Measurements from ENCODE around the gene PANK4.

GRCh38 chr1:2525920-2526823 lies at the start of gene PANK4:
- TF ChIP-seq CTCF (optimal IDR thresholded peaks at IDR 0.05 in 1 of 3, IDR thresholded peaks at IDR 0.05 in 1 of 3, conservative IDR thresholded peaks at IDR 0.05 in 1 of 3; ENCODE audit: extremely low read depth in 1 of 3, insufficient read depth in 2 of 3, low read length in 3 of 3) (no peak), EZH2 (IDR thresholded peaks at IDR 0.05; ENCODE audit: low read length) (no peak)

All from keratinocyte (primary cell).